ENCODE results near the gene NPW.

Gene NPW

GRCh38 chr16:1984347-1985225, 35.0 kb upstream of the NPW start:
- H3K4me1 ChIP-seq (ENCODE audit: control insufficient read depth, insufficient read depth, low read length, poor library complexity, severe bottlenecking): peaks cover 20% of the 10 kb centered on the region
- H3K27ac ChIP-seq (ENCODE audit: insufficient read depth, low read length, poor library complexity, severe bottlenecking): peak overlapping the region; percentile 57

GRCh38 chr16:1985466-1986150, 34.0 kb upstream of the NPW start:
- no peak for DNase-seq
- Histone ChIP-seq H3K27ac (ENCODE audit: insufficient read depth, low read length, poor library complexity, severe bottlenecking) (no peak overlapping the region), H3K4me3 (ENCODE audit: insufficient read depth, low read depth, low read length, poor library complexity, severe bottlenecking) (no peak overlapping the region), H3K27me3 (replicated peaks; ENCODE audit: control insufficient read depth, insufficient read depth, low read length, poor library complexity, severe bottlenecking) (peaks cover 27% of the 10 kb centered on the region), H3K4me1 (ENCODE audit: control insufficient read depth, insufficient read depth, low read length, poor library complexity, severe bottlenecking) (peaks cover 26% of the 10 kb centered on the region), H3K36me3 (ENCODE audit: control insufficient read depth, insufficient read depth, low read length) (peaks cover 17% of the 10 kb centered on the region), H3K9me3 (ENCODE audit: control insufficient read depth, low read length) (no peaks in the 10 kb centered on the region)

More at GRCh38 chr16:1984347-1985225, 35.0 kb upstream of the NPW start:
- Histone ChIP-seq H3K9me3 (ENCODE audit: control insufficient read depth, low read length) (no peaks in the 10 kb centered on the region), H3K36me3 (ENCODE audit: control insufficient read depth, insufficient read depth, low read length) (peaks cover 17% of the 10 kb centered on the region), H3K27me3 (replicated peaks; ENCODE audit: control insufficient read depth, insufficient read depth, low read length, poor library complexity, severe bottlenecking) (peaks cover 24% of the 10 kb centered on the region), H3K4me3 (ENCODE audit: insufficient read depth, low read depth, low read length, poor library complexity, severe bottlenecking) (peak overlapping the region; percentile 76)
- DNase-seq: no peak

GRCh38 chr16:1987198-1987597, 32.4 kb upstream of the NPW start:
- Histone ChIP-seq H3K27ac (ENCODE audit: insufficient read depth, low read length, poor library complexity, severe bottlenecking) (no peak overlapping the region), H3K4me3 (ENCODE audit: insufficient read depth, low read depth, low read length, poor library complexity, severe bottlenecking) (no peak overlapping the region), H3K4me1 (ENCODE audit: control insufficient read depth, insufficient read depth, low read length, poor library complexity, severe bottlenecking) (peaks cover 38% of the 10 kb centered on the region)

GRCh38 chr16:1989209-1990100, 30.1 kb upstream of the NPW start, which contains the start of gene SYNGR3:
SYNGR3 (plus strand) TSS chr16:1989970; CDS start chr16:1990103, 133 bp downstream.
- Histone ChIP-seq H3K27ac (ENCODE audit: insufficient read depth, low read length, poor library complexity, severe bottlenecking) (no peak within 1 kb of the TSS), H3K4me1 (ENCODE audit: control insufficient read depth, insufficient read depth, low read length, poor library complexity, severe bottlenecking) (peaks cover 29% of the 10 kb centered on the region), H3K36me3 (ENCODE audit: control insufficient read depth, insufficient read depth, low read length) (peaks cover 17% of the 10 kb centered on the region), H3K9me3 (ENCODE audit: control insufficient read depth, low read length) (no peaks in the 10 kb centered on the region), H3K27me3 (replicated peaks; ENCODE audit: control insufficient read depth, insufficient read depth, low read length, poor library complexity, severe bottlenecking) (peaks cover 16% of the 10 kb centered on the region), H3K4me3 (ENCODE audit: insufficient read depth, low read depth, low read length, poor library complexity, severe bottlenecking) (peak within 1 kb of the TSS; percentile 43)
- DNase-seq: no peak

More at GRCh38 chr16:1987198-1987597, 32.4 kb upstream of the NPW start:
- peaks cover 17% of the 10 kb centered on the region for H3K36me3 ChIP-seq (ENCODE audit: control insufficient read depth, insufficient read depth, low read length)
- H3K27me3 ChIP-seq (replicated peaks; ENCODE audit: control insufficient read depth, insufficient read depth, low read length, poor library complexity, severe bottlenecking): peaks cover 16% of the 10 kb centered on the region
- H3K9me3 ChIP-seq (ENCODE audit: control insufficient read depth, low read length): no peaks in the 10 kb centered on the region
- DNase-seq: no peak

GRCh38 chr16:1990101-1990350, 29.6 kb upstream of the NPW start:
- peaks cover 17% of the 10 kb centered on the region for H3K36me3 ChIP-seq (ENCODE audit: control insufficient read depth, insufficient read depth, low read length)
- no peak for DNase-seq
- peaks cover 24% of the 10 kb centered on the region for H3K4me1 ChIP-seq (ENCODE audit: control insufficient read depth, insufficient read depth, low read length, poor library complexity, severe bottlenecking)
- H3K27me3 ChIP-seq (replicated peaks; ENCODE audit: control insufficient read depth, insufficient read depth, low read length, poor library complexity, severe bottlenecking): peaks cover 16% of the 10 kb centered on the region
- H3K4me3 ChIP-seq (ENCODE audit: insufficient read depth, low read depth, low read length, poor library complexity, severe bottlenecking): peak overlapping the region; percentile 43
- H3K27ac ChIP-seq (ENCODE audit: insufficient read depth, low read length, poor library complexity, severe bottlenecking): no peak overlapping the region
- no peaks in the 10 kb centered on the region for H3K9me3 ChIP-seq (ENCODE audit: control insufficient read depth, low read length)

GRCh38 chr16:1990351-1991134, 29.0 kb upstream of the NPW start:
- Histone ChIP-seq H3K9me3 (ENCODE audit: control insufficient read depth, low read length) (no peaks in the 10 kb centered on the region), H3K36me3 (ENCODE audit: control insufficient read depth, insufficient read depth, low read length) (peaks cover 14% of the 10 kb centered on the region), H3K4me1 (ENCODE audit: control insufficient read depth, insufficient read depth, low read length, poor library complexity, severe bottlenecking) (peaks cover 21% of the 10 kb centered on the region), H3K27ac (ENCODE audit: insufficient read depth, low read length, poor library complexity, severe bottlenecking) (no peak overlapping the region), H3K27me3 (replicated peaks; ENCODE audit: control insufficient read depth, insufficient read depth, low read length, poor library complexity, severe bottlenecking) (peaks cover 16% of the 10 kb centered on the region), H3K4me3 (ENCODE audit: insufficient read depth, low read depth, low read length, poor library complexity, severe bottlenecking) (peak overlapping the region; percentile 43)
- no peak for DNase-seq

GRCh38 chr16:1991135-1991551, 28.4 kb upstream of the NPW start:
- H3K9me3 ChIP-seq (ENCODE audit: control insufficient read depth, low read length): no peaks in the 10 kb centered on the region
- peak; percentile 50 to 56 (median 53) for DNase-seq
- peak overlapping the region; percentile 43 for H3K4me3 ChIP-seq (ENCODE audit: insufficient read depth, low read depth, low read length, poor library complexity, severe bottlenecking)
- peaks cover 8% of the 10 kb centered on the region for H3K36me3 ChIP-seq (ENCODE audit: control insufficient read depth, insufficient read depth, low read length)
- peaks cover 21% of the 10 kb centered on the region for H3K4me1 ChIP-seq (ENCODE audit: control insufficient read depth, insufficient read depth, low read length, poor library complexity, severe bottlenecking)
- H3K27ac ChIP-seq (ENCODE audit: insufficient read depth, low read length, poor library complexity, severe bottlenecking): peak overlapping the region; percentile 60
- peaks cover 16% of the 10 kb centered on the region for H3K27me3 ChIP-seq (replicated peaks; ENCODE audit: control insufficient read depth, insufficient read depth, low read length, poor library complexity, severe bottlenecking)

- Histone ChIP-seq H3K27me3 (replicated peaks; ENCODE audit: control insufficient read depth, insufficient read depth, low read length, poor library complexity, severe bottlenecking) (peaks cover 16% of the 10 kb centered on the region), H3K27ac (ENCODE audit: insufficient read depth, low read length, poor library complexity, severe bottlenecking) (peak overlapping the region; percentile 60), H3K4me3 (ENCODE audit: insufficient read depth, low read depth, low read length, poor library complexity, severe bottlenecking) (peak overlapping the region; percentile 2), H3K4me1 (ENCODE audit: control insufficient read depth, insufficient read depth, low read length, poor library complexity, severe bottlenecking) (peaks cover 21% of the 10 kb centered on the region), H3K9me3 (ENCODE audit: control insufficient read depth, low read length) (no peaks in the 10 kb centered on the region), H3K36me3 (ENCODE audit: control insufficient read depth, insufficient read depth, low read length) (peaks cover 4% of the 10 kb centered on the region)
- DNase-seq: no peak
Observed at GRCh38 chr16:1991588-1991947, 28.0 kb upstream of the NPW start.

All from effector memory CD4-positive, alpha-beta T cell (primary cell).